ENCODE data around the gene TOM1L2.
"Not testable (repeated sequence)": the region's sequence is repeated elsewhere in the genome, so short reads cannot be mapped to it uniquely, and the experiment has no call there.

Gene TOM1L2

DNA sequence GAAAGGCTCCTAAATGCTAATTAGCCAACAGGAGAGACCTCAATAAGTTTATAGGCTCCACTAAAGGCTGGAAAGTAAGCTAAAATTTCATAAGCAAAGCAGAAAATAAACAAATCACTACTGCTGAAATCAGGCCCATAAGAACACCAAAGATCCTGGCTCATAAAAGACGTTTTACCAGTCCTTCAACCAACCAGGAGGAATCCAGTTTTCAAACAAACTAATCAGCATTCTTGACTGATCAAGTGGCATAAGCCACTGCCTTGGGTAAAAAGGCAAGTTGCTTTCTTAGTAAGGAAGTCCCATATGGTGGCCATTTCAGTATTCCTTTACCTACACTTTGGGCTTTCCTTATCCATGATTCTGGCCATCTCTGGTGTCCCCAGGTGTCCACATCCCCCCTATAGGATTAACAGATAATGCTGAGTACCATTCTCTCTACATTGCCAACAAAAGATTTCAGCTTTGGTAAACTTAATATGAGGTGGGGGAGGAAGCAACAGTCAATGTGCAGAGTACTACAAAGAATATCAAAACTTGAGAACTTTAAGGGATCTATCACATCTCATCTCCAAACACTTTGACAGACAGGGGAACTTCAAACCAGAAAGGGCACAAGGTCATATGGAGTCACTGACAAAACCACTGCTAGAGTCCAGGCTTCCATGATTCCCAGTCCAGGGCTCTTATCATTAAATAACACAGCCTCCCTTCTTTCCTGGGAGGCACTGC lies 1.3 kb downstream of the TOM1L2 start:
- no peak for DNase-seq

DNA sequence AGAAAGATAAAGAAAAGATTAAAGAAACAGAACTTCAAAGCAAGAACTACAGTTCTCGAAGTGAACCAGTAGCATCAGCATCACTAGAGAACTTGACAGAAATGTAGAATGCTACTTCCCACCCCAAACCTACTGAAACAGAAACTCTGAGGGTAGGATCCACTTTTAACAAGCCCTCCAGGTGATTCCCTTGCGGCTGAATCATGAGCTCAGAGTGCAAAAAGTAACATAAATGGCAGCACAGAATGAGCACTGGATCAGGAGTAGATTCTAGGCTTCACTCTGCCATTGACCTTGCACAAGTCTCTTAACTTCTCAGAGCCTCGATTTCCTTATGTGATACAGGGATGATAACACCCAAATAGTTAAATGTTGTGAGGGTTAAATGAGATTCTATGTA lies 5.8 kb downstream of the TOM1L2 start:
- no peak for DNase-seq

DNA sequence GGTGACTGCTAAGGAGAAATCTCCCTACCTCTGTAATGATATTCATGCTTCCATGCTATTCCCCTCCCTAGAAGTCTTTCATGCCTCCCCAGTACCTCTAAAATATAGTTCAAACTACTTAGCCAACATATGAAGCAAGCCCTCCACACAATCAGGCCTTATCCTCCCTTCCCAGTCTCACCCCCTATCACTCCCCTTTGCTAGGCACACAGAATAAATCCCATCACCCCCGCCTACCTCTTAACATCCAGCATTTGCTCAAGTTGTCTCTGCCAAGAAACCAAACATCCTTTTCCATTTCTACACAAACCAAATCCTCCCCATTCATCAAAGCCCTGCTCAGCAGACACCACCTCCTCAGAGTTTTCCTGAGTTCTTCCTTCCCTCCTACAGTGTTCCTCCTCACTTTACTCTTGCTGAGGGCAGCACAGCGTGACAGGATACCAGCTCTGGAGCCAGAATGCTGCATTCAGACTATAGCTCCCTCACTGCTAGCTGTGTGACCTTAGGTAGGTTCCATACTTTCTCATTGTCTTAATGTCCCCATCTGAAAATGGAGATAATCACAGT lies 7.0 kb downstream of the TOM1L2 start:
- DNase-seq, result no peak

DNA sequence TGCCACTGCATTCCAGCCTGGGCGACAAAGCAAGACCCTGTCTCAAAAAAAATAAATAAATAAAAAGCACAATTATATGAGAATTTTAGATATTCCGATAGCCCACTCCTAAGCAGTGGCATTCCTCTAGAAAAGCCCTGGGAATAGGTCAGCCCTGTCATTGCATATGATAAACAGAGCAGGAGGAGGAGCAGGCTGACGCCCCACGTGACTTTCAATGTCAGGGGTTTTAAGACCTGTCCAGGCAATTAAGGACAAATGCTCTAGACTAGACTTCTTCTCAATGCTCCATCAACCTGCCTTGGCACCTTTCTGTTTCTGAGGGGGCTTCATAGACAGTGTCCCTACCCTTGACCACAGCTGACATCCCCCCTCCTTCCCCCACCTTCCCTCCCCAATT lies 7.5 kb downstream of the TOM1L2 start:
- no peak for DNase-seq

DNA sequence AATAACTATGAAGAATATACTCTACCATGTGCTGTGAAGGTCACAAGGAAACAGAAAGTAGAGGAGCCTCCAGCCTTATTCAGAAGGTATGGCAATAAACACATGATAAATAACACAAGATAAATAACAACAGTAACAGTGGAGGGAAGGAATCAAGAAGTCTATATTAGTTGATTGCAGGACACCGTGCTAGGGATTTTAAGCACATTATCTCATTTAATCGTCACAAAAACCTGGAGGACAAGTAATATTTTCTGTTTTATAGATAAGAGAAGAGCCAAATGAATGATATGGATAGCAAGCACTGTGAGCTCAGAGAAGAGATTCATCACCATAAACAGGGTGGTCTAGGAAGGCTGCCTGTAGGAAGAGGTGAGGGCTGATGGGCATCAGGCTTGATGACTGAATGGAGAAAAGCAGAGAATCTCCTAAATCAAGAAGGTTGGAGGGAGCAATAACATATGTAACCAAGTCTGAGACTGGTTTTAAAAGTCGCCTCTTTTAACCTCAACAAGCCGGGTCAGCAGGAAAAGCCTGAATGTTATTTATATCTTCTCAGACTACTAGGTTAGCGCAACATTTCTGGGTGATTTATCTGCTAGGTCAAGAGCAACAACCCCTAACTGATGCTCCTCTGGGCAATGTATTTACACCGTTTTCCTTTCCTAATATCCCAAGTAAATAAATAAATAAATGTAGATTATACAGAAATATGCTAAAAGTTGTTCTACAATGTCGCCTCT lies 8.3 kb downstream of the TOM1L2 start:
- DNase-seq, result no peak

DNA sequence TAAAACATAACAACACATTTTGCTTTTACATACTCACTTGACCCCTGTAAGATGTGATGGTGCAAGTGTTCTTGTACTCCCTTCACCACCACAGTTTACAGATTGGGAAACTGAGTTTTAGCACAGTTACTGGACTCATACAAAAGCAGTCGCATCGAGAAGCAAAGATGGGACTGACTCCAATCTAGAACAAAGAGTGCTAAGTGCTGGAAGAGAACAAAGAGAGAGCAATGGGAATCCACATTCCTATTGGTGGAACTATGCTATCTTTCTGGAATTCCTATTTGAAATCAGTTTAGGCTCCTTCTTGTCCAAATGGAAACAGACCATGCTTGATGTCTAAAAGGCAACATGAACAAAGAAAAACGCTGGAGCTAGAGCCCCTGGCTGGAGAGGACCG lies 9.1 kb downstream of the TOM1L2 start:
- no peak for DNase-seq

DNA sequence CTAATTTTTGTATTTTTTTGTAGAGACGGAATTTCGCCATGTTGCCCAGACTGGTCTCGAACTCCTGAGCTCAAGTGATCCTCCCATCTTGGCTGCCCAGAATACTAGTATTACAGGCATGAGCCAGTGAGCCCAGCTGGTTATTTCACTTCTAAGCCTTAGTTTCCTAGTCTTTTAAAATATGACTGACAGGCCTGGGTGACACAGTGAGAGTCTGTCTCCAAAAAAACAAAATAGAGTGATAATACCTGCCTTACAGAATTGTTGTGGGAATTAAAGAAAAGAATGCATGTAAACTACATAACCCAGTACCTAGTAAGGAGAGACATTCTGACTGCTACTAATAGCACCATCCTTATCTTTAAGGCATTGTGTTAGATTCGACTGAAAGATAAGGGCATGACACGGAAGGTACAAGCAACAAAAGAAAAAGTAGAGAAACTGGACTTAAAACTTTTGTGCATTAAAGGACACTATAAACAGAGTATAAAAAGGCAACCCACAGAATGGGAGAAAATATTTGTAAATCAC lies 11.6 kb downstream of the TOM1L2 start:
- no peak for DNase-seq

DNA sequence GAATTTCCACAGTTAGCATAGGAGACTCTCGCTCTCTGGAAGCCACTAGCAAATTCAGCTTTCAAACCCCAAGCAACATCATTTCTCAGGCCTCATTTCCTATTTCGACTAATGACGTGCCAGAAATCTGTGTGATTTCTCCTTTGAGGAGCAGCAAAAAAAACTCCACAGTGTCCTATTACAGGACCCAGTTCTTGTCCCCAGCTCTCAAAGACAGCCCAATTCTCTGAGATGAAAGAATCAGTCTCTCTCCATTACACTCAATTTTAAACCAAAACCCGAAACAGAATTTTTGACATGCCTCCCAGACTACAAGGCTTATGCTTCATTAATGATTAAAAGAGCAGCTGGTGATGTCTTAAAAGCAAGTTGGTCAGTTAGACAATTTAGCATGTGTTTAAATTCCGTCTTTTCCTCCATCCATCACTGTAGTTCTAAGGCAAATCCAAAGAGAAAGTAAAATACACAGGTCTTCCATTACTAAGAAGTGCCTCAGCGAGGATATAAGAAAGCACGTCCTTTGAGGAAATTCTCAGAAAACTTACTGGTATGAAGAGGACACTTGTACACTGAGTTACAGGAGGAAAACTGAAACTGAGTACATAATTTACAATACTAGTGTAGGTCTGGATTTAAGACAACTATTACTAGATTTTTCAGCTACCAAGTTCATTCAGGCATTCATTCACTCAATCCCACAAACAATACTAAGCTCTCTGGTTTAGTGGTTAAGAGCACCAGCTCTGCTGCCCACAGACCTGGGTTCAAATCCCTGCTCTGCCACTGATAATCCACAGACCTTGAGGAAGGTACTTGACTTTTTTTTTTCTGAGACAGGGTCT lies 12.5 kb downstream of the TOM1L2 start:
- DNase-seq, result no peak

DNA sequence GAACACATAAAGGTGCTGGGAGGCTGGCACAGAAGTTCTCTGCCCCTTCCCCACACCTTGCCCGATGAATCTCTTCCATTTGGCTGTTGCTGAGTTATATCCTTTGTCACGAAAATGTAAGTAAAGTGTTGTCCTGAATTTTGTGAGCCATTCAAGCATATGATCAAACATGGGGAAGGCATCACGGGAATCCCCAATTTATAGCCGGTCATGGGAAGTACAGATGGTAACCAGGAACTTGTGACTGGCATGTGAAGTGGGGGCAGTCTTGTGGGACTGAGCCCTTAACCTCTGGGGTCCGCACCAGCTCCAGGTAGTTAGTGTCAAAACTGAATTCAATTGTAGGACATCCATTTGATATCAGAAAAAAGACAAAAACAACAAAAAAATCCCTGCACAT lies 13.2 kb downstream of the TOM1L2 start:
- no peak for DNase-seq

DNA sequence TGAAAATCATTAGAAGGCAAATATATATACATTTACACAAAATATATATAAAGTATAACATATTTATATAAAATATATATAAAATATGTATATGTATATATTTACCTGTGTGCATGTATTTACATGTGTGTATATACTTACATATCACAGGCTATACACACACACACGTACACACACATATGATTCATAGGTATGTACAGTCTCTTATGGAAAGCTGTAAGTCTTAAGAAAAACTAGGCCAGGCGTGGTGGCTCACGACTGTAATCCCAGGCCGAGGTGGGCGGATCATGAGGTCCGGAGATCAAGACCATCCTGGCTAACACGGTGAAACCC lies 14.7 kb downstream of the TOM1L2 start:
- DNase-seq, result no peak

DNA sequence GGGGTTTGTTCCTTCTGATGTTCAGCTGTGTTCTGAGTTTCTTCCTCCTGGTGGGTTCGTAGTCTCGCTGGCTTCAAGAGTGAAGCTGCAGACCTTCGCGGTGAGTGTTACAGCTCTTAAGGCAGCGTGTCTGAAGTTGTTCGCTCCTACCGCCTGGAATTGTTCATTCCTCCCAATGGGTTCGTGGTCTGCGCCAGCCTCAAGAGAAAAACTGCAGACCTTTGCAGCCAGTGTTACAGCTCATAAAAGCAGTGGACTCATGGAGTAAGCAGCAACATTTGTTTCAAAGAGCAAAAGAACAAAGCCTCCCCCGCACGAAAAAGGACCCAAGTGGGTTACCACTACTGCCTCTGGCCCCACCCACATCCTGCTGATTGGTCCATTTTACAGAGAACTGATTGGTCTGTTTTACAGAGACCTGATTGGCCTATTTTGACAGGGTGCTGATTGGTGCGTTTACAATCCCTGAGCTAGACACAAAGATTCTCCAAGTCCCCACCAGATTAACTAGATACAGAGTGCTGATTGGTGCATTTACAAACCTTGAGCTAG lies 16.3 kb downstream of the TOM1L2 start:
- not testable (repeated sequence) for DNase-seq

DNA sequence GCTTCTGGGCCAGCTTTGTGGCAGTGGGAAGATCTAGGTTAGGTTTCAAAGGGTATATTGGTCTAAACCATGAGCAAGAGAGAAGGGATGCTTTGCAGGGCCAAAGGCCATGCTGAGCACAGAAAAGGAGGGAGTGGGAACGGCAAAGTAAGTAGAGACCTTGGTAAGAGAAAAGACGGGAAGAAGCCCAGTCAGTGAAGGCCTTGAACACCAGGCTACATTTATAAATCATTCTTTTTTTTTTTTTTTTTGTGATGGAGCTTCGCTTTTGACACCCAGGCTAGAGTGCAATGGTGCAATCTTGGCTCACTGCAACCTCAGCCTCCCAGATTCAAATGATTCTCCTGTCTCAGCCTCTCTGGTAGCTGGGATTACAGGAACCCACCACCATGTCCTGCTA lies 18.1 kb downstream of the TOM1L2 start:
- DNase-seq, result no peak

DNA sequence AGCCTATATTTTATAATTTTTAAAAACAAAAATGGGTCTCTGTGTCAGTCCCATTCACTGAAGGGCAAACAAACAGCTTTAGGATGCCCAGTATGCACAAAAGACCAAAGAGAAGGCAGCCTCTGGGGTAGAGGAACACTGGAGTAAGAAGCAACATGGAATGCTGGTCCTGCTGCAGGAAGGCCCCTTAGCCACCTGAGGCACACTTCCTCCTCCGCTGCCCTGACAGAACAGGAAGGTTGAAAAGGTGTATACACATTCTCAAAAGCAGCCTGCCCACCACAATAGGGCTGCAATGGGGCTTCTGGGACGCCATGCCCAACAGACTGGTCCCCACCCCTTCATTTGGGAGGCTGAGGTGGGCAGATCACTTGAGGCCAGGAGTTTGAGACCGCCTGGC lies 19.5 kb downstream of the TOM1L2 start:
- no peak for DNase-seq

DNA sequence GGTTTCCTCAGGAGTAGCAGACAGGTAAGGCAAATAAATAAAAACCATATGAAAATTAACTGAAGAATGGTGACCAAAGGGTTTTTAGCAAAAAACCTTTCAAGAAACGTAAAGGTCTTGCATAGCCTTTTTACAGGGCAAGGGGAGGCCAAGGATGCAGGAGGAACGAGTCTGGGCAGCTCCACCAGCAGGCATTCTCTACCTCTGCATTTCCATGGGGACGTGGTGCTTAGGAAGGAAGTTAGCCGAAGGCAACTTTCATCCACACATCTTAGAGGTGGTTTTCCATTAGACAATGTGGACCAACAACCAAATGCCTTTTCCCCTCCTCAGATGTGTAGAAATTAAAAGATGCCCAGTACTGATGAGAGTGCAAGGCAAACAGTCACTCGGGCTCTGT lies 20.7 kb downstream of the TOM1L2 start:
- DNase-seq, result no peak

DNA sequence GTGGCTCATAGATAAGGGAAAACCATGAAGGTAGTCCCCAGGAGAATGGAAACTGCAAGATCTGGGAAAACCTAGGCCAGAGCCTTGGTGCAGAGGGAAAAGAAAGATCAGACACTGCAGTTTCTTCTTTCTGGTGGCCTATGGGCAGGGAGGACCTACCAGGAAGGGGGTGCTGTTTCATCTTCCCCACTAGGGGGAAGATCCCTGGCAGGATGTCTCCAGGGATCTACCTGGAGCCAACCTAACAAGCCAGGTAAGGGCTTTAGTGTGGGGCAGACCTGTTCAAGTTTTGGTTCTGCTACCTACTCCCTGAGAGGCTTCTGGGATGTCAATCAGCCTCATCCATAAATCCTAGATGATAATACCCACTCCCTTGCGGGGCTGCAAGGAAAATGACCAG lies 21.4 kb downstream of the TOM1L2 start:
- DNase-seq, result no peak

DNA sequence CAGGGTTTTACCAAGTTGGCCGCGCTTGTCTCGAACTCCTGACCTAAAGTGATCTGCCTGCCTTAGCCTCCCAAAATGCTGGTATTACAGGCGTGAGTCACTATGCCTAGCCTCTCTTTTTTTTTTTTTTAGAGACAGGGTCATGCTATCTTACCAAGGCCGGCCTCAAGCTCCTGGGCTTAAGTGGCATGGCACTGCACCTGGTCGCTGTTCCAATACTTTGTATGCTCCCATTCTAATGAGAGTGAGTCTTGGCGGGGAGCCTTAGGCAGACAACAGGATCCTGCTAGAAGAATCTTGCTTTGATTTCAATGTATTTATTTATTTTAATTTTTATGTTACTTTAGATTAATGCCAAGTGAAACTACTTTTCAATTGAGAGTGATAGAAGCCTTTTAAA lies 21.9 kb downstream of the TOM1L2 start:
- no peak for DNase-seq

DNA sequence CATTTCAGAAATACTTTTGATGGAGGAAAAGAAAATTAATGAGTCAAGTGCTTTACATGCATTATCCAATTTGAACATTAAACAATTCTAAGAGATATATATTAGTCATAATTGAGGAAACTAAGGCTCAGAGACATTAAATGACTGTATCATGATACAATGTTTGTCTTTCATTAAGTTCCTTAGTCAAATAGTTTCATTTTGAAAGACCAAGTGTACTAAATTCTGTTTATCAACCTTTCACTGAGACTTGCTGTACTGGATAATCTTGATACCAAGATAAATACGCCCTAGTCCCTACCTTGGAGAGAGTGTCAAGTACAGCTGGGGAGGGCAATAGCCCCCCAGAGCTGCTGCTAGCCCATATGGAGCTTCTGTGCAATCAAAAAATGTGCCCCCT lies 24.2 kb downstream of the TOM1L2 start:
- no peak for DNase-seq

DNA sequence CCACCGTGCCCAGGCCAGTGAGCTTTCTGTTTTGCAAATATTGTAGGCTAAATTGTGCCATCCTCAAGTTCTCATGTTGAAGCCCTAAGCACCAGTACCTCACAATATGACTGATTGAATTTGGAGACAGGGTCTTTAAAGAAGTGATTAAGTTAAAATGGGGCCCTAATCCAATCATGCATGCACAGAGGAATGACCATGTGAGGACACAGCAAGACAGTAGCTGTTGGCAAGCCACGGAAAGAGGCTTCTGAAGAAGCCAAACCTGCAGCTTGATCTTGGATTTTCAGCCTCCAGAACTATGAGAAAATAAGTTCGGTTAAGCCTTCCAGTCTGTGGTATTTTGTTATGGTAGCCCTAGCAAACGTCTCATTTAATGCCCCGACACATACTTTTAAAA lies 24.9 kb downstream of the TOM1L2 start:
- DNase-seq, result no peak

DNA sequence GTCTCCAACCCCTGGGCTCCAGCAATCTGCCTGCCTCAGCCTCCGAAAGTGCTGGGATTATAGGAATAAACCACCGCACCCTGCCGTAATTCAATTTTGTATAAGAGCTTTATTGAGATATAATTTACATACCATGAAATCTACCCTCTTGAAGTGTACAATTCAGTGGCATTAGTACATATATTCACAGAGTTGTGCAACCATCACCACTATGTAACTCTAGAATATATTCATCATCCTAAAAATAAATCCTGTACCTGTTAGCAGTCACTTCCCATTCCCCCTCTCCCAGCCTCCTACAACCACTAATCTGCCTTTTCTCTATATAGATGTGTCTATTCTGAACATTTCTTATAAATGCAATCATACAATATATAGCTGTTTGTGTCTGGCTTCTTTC lies 26.1 kb downstream of the TOM1L2 start:
- DNase-seq, result no peak

DNA sequence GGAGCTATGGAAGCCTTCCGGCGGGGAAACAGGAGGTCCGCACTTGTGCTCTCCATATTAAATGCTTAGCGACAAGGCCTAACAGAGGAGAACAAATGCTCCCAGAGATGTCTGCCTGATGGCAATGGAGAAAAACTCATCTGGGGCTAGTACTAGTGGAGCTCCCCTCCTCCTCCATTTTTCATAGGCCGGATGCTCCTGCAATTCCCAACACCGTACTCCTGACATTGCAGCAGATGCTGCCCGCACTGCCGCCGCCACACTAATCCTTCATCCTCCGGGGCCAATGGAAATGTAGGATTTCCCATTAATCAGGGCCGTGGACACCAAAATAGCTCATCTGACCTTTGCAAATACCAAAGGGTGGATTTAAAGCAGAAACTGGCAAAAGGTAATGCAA lies 27.5 kb downstream of the TOM1L2 start:
- peak in 1 of 2 experiments; percentile 8 for DNase-seq

DNA sequence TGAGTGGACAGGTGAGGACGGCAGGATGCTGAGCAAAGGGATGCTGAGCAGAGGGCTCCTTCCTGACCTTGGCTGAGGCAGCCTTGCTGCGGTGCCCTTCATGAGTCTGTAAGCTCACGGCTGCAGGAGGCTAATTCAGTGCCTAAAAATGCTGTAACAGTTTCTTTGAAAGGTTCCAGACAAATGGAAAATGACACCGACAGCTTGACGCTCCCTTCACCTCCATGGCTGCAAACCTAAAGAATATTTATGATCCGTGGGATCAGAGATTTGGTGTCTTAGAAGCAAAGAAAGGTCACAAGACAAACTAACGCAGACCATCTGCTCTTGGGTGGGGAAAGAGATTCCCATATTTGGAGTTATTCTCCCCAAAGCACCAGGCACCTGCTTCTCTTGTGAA lies 28.0 kb downstream of the TOM1L2 start:
- DNase-seq, result no peak

DNA sequence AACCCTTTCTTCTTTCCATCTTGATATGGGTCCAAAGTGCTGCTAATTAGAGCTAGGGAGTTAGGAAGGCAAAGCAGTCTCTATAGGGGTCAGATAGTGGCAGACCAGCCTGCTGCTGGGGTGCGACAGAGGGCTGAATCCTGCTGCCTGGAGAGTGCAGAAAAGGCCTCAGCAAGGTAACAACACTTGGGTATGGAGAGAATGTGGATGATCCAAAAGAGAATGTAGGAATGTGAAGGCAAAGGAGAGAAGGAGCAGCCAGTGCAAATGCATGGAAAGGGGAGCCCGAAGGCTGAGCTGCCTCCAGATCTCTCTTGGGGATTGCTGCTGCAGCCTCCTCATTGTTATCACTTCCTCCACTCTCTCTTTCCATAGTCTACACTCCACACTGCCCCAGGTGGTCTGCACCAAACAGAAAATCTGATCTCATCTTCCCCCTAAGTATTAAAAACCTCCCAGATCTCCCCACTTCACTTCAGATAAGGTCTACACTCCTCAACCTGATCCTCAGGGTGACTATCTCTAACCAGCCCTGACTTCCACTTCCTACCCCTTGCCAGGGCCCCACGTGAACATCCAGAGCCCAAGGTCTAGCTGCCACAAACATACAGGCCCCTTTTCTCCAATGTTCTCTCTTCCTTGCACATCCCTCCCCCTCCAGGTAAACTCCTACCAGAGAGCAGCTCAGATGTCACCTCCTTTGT lies 28.8 kb downstream of the TOM1L2 start:
- DNase-seq, result no peak
